ENCODE data around the gene RBBP7. TPM values are rescaled to one million over a fixed set of nuclear protein-coding genes. Genes with fewer than 3 reads are reported as not detected.

The RBBP7 gene
- total RNA-seq, 5 donors from 2014 or later (not counting 1 experiment from before 2014, with no cell fraction given), result 72.6 to 111 (median 90.3) TPM

DNA sequence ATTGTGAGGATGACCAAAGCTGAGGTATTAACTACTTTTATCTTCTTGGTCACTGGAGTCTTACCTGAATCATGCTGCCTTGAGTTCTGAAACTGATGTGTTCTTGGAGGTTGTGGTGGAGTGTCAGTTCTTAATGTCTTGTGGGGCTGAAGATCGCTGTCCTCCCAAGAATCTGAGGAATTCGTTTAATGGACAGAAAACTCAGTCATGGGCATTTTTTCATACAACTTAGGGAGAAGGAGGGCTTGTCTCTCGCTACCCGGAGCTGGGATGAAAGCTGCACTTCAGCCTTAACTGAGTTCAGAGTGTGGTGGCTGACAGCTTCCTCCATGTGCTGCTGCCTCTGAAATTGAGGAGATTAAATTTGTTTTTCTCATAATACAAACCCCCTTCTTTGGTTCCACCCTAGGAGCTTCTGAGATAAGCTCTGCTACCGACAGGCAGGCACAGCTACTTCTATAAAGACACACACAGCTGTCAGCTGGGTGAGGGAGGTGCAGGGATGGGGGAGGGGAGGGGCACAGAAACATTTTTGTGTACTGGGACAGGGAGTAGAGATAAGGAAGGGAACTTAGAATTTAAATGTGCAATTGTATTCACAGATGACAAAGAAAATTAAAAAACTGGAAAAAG, 30.8 kb downstream of the RBBP7 start:
- Histone ChIP-seq H3K9me3 (no peaks in the 10 kb centered on the region), H3K4me1 (ENCODE audit: control insufficient read depth in 1 of 2, extremely low read depth in 1 of 2, insufficient read depth in 2 of 2, low read length in 2 of 2) (no peaks in the 10 kb centered on the region), H3K27ac (ENCODE audit: low read length) (no peak overlapping the region), H3K4me3 (ENCODE audit: control insufficient read depth in 1 of 2, extremely low read depth in 1 of 2, low read length in 1 of 2) (no peak overlapping the region), H3K27me3 (replicated peaks in 1 of 2; ENCODE audit: control insufficient read depth in 2 of 2, extremely low read depth in 1 of 2, insufficient read depth in 2 of 2, low read length in 1 of 2) (no peaks in the 10 kb centered on the region), H3K36me3 (ENCODE audit: control insufficient read depth in 2 of 2, extremely low read depth in 1 of 2, insufficient read depth in 1 of 2, low read length in 1 of 2) (peaks cover 0 to 33% of the 10 kb centered on the region in 2 donors)
- no peak for DNase-seq
- H3K36me3 Mint-ChIP-seq, result peaks cover 17% of the 10 kb centered on the region
- CTCF ChIA-PET, result no interaction called here
- no peaks in the 10 kb centered on the region for H3K27me3 Mint-ChIP-seq
- H3K4me1 Mint-ChIP-seq, result peaks cover 0 to 6% (median 0%) of the 10 kb centered on the region in 3 donors
- no peaks in the 10 kb centered on the region for H3K9me3 Mint-ChIP-seq
- POLR2A ChIA-PET, result interaction anchor here in 1 of 2 donors (0.6 kb wide), 1 partner anchor 20 kb away, joined by 4 read pairs; no protein-coding TSS in a partner anchor
- H3K27ac Mint-ChIP-seq, result peak overlapping the region in 1 of 2 donors; percentile 55
- ATAC-seq (replicated peaks in 1 of 4), result no peak
- WGBS (ENCODE audit: insufficient coverage), result no CpG with 5 or more reads among the region's 5 CpGs
- no peak overlapping the region for H3K4me3 Mint-ChIP-seq

DNA sequence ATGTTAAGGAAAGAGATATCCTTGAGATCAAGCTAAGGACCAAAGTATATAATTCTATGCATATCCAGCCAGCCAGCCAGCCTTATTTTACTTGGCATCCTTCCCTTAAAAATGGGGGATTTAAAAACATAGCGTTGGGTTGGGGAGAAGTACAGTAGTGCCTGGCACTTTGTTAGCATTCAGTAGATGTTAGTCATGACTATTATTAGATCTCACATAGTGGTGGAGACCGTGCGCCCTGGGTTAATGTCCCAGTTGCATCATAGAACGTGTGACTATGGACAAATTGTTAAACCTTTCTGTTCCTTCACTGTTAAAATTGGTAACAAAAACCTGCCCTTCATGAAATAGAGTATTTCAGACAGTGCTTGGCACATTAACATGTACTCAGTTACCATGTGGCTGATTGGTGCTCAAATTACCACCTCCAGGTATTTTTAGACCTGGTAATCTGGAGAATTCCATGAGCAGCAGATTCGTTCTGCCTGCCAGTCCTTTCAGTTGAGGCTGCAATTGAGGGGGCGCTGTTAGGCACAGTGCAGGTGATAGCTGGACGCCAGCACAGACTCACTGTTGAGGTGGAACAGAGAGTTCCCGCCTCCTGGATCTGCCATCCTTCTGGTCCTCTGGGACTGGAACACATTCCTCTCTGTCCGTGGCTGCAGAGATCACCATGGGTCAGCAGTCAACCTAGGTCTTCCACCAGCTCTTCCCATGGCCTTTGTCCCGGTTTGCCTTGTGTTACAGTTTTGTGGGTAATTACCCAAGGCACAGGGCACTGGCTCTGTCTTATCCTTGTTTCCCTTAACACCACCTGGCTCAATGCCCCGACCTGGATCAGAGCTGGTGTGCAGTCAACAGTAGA, 31.7 kb downstream of the RBBP7 start:
- peaks cover 20% of the 10 kb centered on the region for H3K36me3 Mint-ChIP-seq
- WGBS (ENCODE audit: insufficient coverage), result no CpG with 5 or more reads among the region's 11 CpGs

GRCh38 chrX:16836371-16836770, 33.8 kb downstream of the RBBP7 start:
- H3K27ac ChIP-seq (ENCODE audit: low read length), result no peak overlapping the region
- Mint-ChIP-seq H3K9me3 (no peaks in the 10 kb centered on the region), H3K4me3 (no peak overlapping the region), H3K4me1 (peaks cover 0 to 2% (median 0%) of the 10 kb centered on the region in 3 donors), H3K36me3 (peaks cover 25% of the 10 kb centered on the region), H3K27me3 (no peaks in the 10 kb centered on the region), H3K27ac (no peak overlapping the region)
- 87% methylated on average over 4 of the region's 9 CpGs for WGBS (ENCODE audit: insufficient coverage)
- no peaks in the 10 kb centered on the region for H3K27me3 ChIP-seq (replicated peaks in 1 of 2; ENCODE audit: control insufficient read depth in 2 of 2, extremely low read depth in 1 of 2, insufficient read depth in 2 of 2, low read length in 1 of 2)
- CTCF ChIA-PET, result no interaction called here
- peaks cover 0 to 43% of the 10 kb centered on the region in 2 donors for H3K36me3 ChIP-seq (ENCODE audit: control insufficient read depth in 2 of 2, extremely low read depth in 1 of 2, insufficient read depth in 1 of 2, low read length in 1 of 2)
- peak in 9 of 35 experiments; percentile 3 to 22 (median 9) for DNase-seq
- H3K4me1 ChIP-seq (ENCODE audit: control insufficient read depth in 1 of 2, extremely low read depth in 1 of 2, insufficient read depth in 2 of 2, low read length in 2 of 2), result no peaks in the 10 kb centered on the region
- POLR2A ChIA-PET, result no interaction called here
- peak in 2 of 4 experiments; percentile 50 to 51 for ATAC-seq (replicated peaks in 1 of 4)
- no peaks in the 10 kb centered on the region for H3K9me3 ChIP-seq
- H3K4me3 ChIP-seq (ENCODE audit: control insufficient read depth in 1 of 2, extremely low read depth in 1 of 2, low read length in 1 of 2), result no peak overlapping the region

More for the DNA sequence above, 31.7 kb downstream of the RBBP7 start:
- ATAC-seq (replicated peaks in 1 of 4), result no peak
- Histone ChIP-seq H3K9me3 (no peaks in the 10 kb centered on the region), H3K4me3 (ENCODE audit: control insufficient read depth in 1 of 2, extremely low read depth in 1 of 2, low read length in 1 of 2) (no peak overlapping the region), H3K36me3 (ENCODE audit: control insufficient read depth in 2 of 2, extremely low read depth in 1 of 2, insufficient read depth in 1 of 2, low read length in 1 of 2) (peaks cover 0 to 40% of the 10 kb centered on the region in 2 donors), H3K27ac (ENCODE audit: low read length) (no peak overlapping the region), H3K27me3 (replicated peaks in 1 of 2; ENCODE audit: control insufficient read depth in 2 of 2, extremely low read depth in 1 of 2, insufficient read depth in 2 of 2, low read length in 1 of 2) (no peaks in the 10 kb centered on the region), H3K4me1 (ENCODE audit: control insufficient read depth in 1 of 2, extremely low read depth in 1 of 2, insufficient read depth in 2 of 2, low read length in 2 of 2) (no peaks in the 10 kb centered on the region)
- no peaks in the 10 kb centered on the region for H3K27me3 Mint-ChIP-seq
- H3K9me3 Mint-ChIP-seq, result no peaks in the 10 kb centered on the region
- no peak overlapping the region for H3K4me3 Mint-ChIP-seq
- DNase-seq, result no peak
- H3K4me1 Mint-ChIP-seq, result peaks cover 0 to 5% (median 0%) of the 10 kb centered on the region in 3 donors
- H3K27ac Mint-ChIP-seq, result peak overlapping the region in 1 of 2 donors; percentile 55
- POLR2A ChIA-PET, result no interaction called here
- CTCF ChIA-PET, result interaction anchor here in 1 of 2 donors (0.5 to 1.0 kb wide), 2 partner anchors 98 to 207 kb away, joined by 3 to 4 read pairs; no protein-coding TSS in a partner anchor

- Mint-ChIP-seq H3K4me3 (no peak overlapping the region), H3K36me3 (peaks cover 25% of the 10 kb centered on the region), H3K27ac (no peak overlapping the region), H3K27me3 (no peaks in the 10 kb centered on the region), H3K4me1 (peaks cover 0 to 2% (median 0%) of the 10 kb centered on the region in 3 donors), H3K9me3 (no peaks in the 10 kb centered on the region)
- Histone ChIP-seq H3K27ac (ENCODE audit: low read length) (no peak overlapping the region), H3K4me1 (ENCODE audit: control insufficient read depth in 1 of 2, extremely low read depth in 1 of 2, insufficient read depth in 2 of 2, low read length in 2 of 2) (no peaks in the 10 kb centered on the region), H3K4me3 (ENCODE audit: control insufficient read depth in 1 of 2, extremely low read depth in 1 of 2, low read length in 1 of 2) (no peak overlapping the region), H3K9me3 (no peaks in the 10 kb centered on the region), H3K27me3 (replicated peaks in 1 of 2; ENCODE audit: control insufficient read depth in 2 of 2, extremely low read depth in 1 of 2, insufficient read depth in 2 of 2, low read length in 1 of 2) (no peaks in the 10 kb centered on the region), H3K36me3 (ENCODE audit: control insufficient read depth in 2 of 2, extremely low read depth in 1 of 2, insufficient read depth in 1 of 2, low read length in 1 of 2) (peaks cover 0 to 35% of the 10 kb centered on the region in 2 donors)
- WGBS (ENCODE audit: insufficient coverage), result no CpG with 5 or more reads among the region's 6 CpGs
- ChIA-PET POLR2A (interaction anchor here in 1 of 2 donors (0.6 kb wide), 1 partner anchor 10 kb away, joined by 4 read pairs; no protein-coding TSS in a partner anchor), CTCF (interaction anchor here in 1 of 2 donors (0.6 kb wide), 1 partner anchor 14 kb away, joined by 3 read pairs; no protein-coding TSS in a partner anchor)
- no peak for ATAC-seq (replicated peaks in 1 of 4)
- no peak for DNase-seq
Measured at GRCh38 chrX:16834806-16835205, 35.4 kb downstream of the RBBP7 start.

GRCh38 chrX:16832301-16832700, 37.9 kb downstream of the RBBP7 start:
- Mint-ChIP-seq H3K36me3 (peaks cover 19% of the 10 kb centered on the region), H3K4me1 (peaks cover 0 to 2% (median 0%) of the 10 kb centered on the region in 3 donors), H3K27ac (peak overlapping the region in 1 of 2 donors; percentile 50), H3K27me3 (no peaks in the 10 kb centered on the region), H3K4me3 (no peak overlapping the region), H3K9me3 (no peaks in the 10 kb centered on the region)
- Histone ChIP-seq H3K4me1 (ENCODE audit: control insufficient read depth in 1 of 2, extremely low read depth in 1 of 2, insufficient read depth in 2 of 2, low read length in 2 of 2) (no peaks in the 10 kb centered on the region), H3K27me3 (replicated peaks in 1 of 2; ENCODE audit: control insufficient read depth in 2 of 2, extremely low read depth in 1 of 2, insufficient read depth in 2 of 2, low read length in 1 of 2) (no peaks in the 10 kb centered on the region), H3K4me3 (ENCODE audit: control insufficient read depth in 1 of 2, extremely low read depth in 1 of 2, low read length in 1 of 2) (no peak overlapping the region), H3K9me3 (no peaks in the 10 kb centered on the region), H3K36me3 (ENCODE audit: control insufficient read depth in 2 of 2, extremely low read depth in 1 of 2, insufficient read depth in 1 of 2, low read length in 1 of 2) (peaks cover 0 to 25% of the 10 kb centered on the region in 2 donors), H3K27ac (ENCODE audit: low read length) (no peak overlapping the region)
- DNase-seq, result no peak
- no peak for ATAC-seq (replicated peaks in 1 of 4)
- CTCF ChIA-PET, result interaction anchor here in 1 of 2 donors (1.0 kb wide), 1 partner anchor 24 kb away, joined by 3 read pairs; no protein-coding TSS in a partner anchor
- no CpG with 5 or more reads among the region's 5 CpGs for WGBS (ENCODE audit: insufficient coverage)
- POLR2A ChIA-PET, result interaction anchor here in 1 of 2 donors (0.5 kb wide), 1 partner anchor 43 kb away, joined by 3 read pairs; no protein-coding TSS in a partner anchor
